ENCODE results near the gene PRDM4. TPM values are rescaled to one million over a fixed set of nuclear protein-coding genes. Genes with fewer than 3 reads are reported as not detected.

Gene PRDM4
- total and polyA plus RNA-seq, 2 of the 13 experiments (the other 11 are each of a cell fraction or from before 2014, with no cell fraction given), result 9.9 to 15.3 TPM

DNA sequence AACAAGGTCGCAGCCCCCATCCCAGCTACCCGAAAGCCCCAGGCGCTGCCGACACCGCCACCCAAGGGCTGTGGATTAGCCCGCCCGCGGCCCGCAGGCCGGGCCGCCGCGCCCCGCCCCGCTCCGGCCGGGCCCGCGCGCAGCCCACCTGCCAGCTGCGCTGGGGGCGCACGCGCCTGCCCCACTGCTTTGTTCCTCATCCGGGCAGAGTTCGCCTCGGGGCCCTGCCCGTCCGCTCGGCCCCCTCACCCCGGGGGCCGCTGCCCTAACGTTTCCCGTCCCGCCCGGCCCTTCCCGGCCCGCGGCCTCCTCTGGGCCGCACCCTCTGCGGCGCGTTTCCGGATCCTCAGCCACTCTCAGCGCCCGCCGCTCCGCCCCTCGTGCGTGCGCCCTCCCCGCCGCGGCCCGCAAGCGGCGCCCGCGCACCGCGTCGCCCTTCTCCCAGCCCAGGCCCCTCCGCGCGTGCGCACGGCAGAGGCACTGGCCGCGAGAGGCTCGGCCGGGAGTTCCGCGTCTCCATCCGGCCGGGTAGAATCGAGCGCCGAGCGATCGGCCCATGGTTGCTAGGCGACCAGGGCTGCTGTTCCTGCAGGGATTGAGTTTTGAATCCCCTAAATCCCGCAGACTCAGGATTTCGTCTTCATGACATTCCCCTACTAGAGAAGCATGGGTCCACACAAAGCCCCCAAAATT lies at the start of gene PRDM4 (continued):
- TF ChIP-seq ARHGAP35 (CRISPR knock-in tag; IDR thresholded peaks at IDR 0.05; ENCODE audit: borderline replicate concordance) (no peak; the same call in 1 of the 2 replicates), ZNF747 (CRISPR knock-in tag; IDR thresholded peaks at IDR 0.05; ENCODE audit: borderline replicate concordance) (no peak), HNRNPK (IDR thresholded peaks at IDR 0.05; ENCODE audit: low read depth, low read length, poor library complexity, severe bottlenecking) (peak; percentile 53), RAD21 (CRISPR knock-in tag; IDR thresholded peaks at IDR 0.05) (peak; percentile 98), NCOR1 (IDR thresholded peaks at IDR 0.05; ENCODE audit: borderline replicate concordance, low read length) (no peak), GABPB1 (CRISPR knock-in tag; IDR thresholded peaks at IDR 0.05) (peak; percentile 90), RBM39 (IDR thresholded peaks at IDR 0.05; ENCODE audit: low read depth, low read length, poor library complexity, severe bottlenecking) (no peak), NFE2L1 (CRISPR knock-in tag; IDR thresholded peaks at IDR 0.05; ENCODE audit: borderline replicate concordance) (no peak), ZMYM3 (CRISPR knock-in tag; IDR thresholded peaks at IDR 0.05) (no peak), IRF2 (CRISPR knock-in tag; IDR thresholded peaks at IDR 0.05) (peak; percentile 23; the same call in 1 of the 2 replicates), KLF16 (CRISPR knock-in tag; IDR thresholded peaks at IDR 0.05) (peak in 1 of 2 experiments; percentile 50; a peak in 1 of 4 replicates), CENPT (CRISPR knock-in tag; IDR thresholded peaks at IDR 0.05; ENCODE audit: low read depth) (no peak), PHF21A (CRISPR knock-in tag; IDR thresholded peaks at IDR 0.05) (peak; percentile 51), KDM2A (CRISPR knock-in tag; IDR thresholded peaks at IDR 0.05; ENCODE audit: borderline replicate concordance, low read depth) (peak; percentile 51)
- TF ChIP-seq, protein P1, sequence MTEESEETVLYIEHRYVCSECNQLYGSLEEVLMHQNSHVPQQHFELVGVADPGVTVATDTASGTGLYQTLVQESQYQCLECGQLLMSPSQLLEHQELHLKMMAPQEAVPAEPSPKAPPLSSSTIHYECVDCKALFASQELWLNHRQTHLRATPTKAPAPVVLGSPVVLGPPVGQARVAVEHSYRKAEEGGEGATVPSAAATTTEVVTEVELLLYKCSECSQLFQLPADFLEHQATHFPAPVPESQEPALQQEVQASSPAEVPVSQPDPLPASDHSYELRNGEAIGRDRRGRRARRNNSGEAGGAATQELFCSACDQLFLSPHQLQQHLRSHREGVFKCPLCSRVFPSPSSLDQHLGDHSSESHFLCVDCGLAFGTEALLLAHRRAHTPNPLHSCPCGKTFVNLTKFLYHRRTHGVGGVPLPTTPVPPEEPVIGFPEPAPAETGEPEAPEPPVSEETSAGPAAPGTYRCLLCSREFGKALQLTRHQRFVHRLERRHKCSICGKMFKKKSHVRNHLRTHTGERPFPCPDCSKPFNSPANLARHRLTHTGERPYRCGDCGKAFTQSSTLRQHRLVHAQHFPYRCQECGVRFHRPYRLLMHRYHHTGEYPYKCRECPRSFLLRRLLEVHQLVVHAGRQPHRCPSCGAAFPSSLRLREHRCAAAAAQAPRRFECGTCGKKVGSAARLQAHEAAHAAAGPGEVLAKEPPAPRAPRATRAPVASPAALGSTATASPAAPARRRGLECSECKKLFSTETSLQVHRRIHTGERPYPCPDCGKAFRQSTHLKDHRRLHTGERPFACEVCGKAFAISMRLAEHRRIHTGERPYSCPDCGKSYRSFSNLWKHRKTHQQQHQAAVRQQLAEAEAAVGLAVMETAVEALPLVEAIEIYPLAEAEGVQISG (CRISPR knock-in tag; IDR thresholded peaks at IDR 0.05), result peak; percentile 86
- TF ChIP-seq, protein P2, sequence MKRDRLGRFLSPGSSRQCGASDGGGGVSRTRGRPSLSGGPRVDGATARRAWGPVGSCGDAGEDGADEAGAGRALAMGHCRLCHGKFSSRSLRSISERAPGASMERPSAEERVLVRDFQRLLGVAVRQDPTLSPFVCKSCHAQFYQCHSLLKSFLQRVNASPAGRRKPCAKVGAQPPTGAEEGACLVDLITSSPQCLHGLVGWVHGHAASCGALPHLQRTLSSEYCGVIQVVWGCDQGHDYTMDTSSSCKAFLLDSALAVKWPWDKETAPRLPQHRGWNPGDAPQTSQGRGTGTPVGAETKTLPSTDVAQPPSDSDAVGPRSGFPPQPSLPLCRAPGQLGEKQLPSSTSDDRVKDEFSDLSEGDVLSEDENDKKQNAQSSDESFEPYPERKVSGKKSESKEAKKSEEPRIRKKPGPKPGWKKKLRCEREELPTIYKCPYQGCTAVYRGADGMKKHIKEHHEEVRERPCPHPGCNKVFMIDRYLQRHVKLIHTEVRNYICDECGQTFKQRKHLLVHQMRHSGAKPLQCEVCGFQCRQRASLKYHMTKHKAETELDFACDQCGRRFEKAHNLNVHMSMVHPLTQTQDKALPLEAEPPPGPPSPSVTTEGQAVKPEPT (CRISPR knock-in tag; IDR thresholded peaks at IDR 0.05; ENCODE audit: low read depth), result no peak
- TF ChIP-seq, protein P3, sequence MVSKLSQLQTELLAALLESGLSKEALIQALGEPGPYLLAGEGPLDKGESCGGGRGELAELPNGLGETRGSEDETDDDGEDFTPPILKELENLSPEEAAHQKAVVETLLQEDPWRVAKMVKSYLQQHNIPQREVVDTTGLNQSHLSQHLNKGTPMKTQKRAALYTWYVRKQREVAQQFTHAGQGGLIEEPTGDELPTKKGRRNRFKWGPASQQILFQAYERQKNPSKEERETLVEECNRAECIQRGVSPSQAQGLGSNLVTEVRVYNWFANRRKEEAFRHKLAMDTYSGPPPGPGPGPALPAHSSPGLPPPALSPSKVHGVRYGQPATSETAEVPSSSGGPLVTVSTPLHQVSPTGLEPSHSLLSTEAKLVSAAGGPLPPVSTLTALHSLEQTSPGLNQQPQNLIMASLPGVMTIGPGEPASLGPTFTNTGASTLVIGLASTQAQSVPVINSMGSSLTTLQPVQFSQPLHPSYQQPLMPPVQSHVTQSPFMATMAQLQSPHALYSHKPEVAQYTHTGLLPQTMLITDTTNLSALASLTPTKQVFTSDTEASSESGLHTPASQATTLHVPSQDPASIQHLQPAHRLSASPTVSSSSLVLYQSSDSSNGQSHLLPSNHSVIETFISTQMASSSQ (IDR thresholded peaks at IDR 0.05; ENCODE audit: low read depth), result no peak
- TF ChIP-seq, protein P3 (CRISPR knock-in tag; IDR thresholded peaks at IDR 0.05; ENCODE audit: borderline replicate concordance), result 0 out of 2 replicates have a peak, but pooled peaks have one; percentile 29
